Measurements from ENCODE around the gene CYTH3. TPM values are rescaled to one million over a fixed set of nuclear protein-coding genes. Genes with fewer than 3 reads are reported as not detected.
"Not testable (repeated sequence)": the region's sequence is repeated elsewhere in the genome, so short reads cannot be mapped to it uniquely, and the experiment has no call there.

Gene CYTH3
- total RNA-seq, 2 experiments from 2014 or later: 1.9 to 2.3 TPM

GRCh38 chr7:6294839-6295238 is 22.4 kb upstream of the CYTH3 start:
- Mint-ChIP-seq H3K27me3 (ENCODE audit: low read depth) (no peaks in the 10 kb centered on the region), H3K9me3 (ENCODE audit: insufficient read depth) (no peaks in the 10 kb centered on the region), H3K4me1 (ENCODE audit: low read depth) (no peaks in the 10 kb centered on the region), H3K36me3 (ENCODE audit: low read depth) (no peaks in the 10 kb centered on the region), H3K27ac (no peak overlapping the region), H3K4me3 (no peak overlapping the region)
- ATAC-seq: no peak
- ChIA-PET POLR2A (no interaction called here), CTCF (no interaction called here)
- no peak for DNase-seq

GRCh38 chr7:6293202-6293601 is 20.8 kb upstream of the CYTH3 start:
- Mint-ChIP-seq H3K27me3 (ENCODE audit: low read depth) (no peaks in the 10 kb centered on the region), H3K27ac (no peak overlapping the region), H3K9me3 (ENCODE audit: insufficient read depth) (no peaks in the 10 kb centered on the region), H3K36me3 (ENCODE audit: low read depth) (no peaks in the 10 kb centered on the region), H3K4me3 (no peak overlapping the region), H3K4me1 (ENCODE audit: low read depth) (no peaks in the 10 kb centered on the region)
- ATAC-seq (no peak), DNase-seq (no peak)
- CTCF ChIA-PET: no interaction called here
- POLR2A ChIA-PET: no interaction called here

GRCh38 chr7:6291941-6292340 is 19.5 kb upstream of the CYTH3 start:
- DNase-seq; H3K9me3 Mint-ChIP-seq (ENCODE audit: insufficient read depth); POLR2A ChIA-PET; CTCF ChIA-PET; H3K27me3 Mint-ChIP-seq (ENCODE audit: low read depth); H3K4me3 Mint-ChIP-seq; ATAC-seq; H3K4me1 Mint-ChIP-seq (ENCODE audit: low read depth); H3K36me3 Mint-ChIP-seq (ENCODE audit: low read depth); H3K27ac Mint-ChIP-seq: not testable (repeated sequence)

- CTCF ChIA-PET: no interaction called here
These were observed 19.1 kb upstream of the CYTH3 start for GRCh38 chr7:6291531-6291930.

DNA sequence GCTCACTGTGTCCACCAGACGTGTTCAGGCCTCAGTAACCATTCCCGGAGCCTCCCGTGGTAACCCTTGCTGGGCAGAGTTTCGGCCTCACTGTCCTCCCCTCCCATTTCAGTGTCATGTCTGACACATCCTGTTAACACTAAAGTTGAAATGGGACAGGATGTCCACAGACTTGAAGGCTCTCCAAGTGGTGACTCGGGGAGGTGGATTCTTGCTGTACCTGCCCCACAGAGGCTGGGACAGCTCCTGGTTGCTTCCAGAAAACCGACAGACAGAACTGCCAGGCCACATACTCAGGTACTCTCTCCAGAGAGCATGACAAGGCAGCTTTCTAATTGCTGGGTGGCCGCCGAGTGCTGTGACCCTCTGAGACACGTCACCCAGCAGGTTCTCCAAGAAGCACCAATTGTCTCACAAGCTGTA is 17.9 kb upstream of the CYTH3 start:
- ChIA-PET POLR2A (no interaction called here), CTCF (no interaction called here)

More at GRCh38 chr7:6291531-6291930, 19.1 kb upstream of the CYTH3 start:
- H3K4me3 Mint-ChIP-seq: no peak overlapping the region
- DNase-seq: no peak
- H3K4me1 Mint-ChIP-seq (ENCODE audit: low read depth): no peaks in the 10 kb centered on the region
- no peaks in the 10 kb centered on the region for H3K36me3 Mint-ChIP-seq (ENCODE audit: low read depth)
- POLR2A ChIA-PET: no interaction called here
- no peak overlapping the region for H3K27ac Mint-ChIP-seq
- no peaks in the 10 kb centered on the region for H3K27me3 Mint-ChIP-seq (ENCODE audit: low read depth)
- ATAC-seq: no peak
- no peaks in the 10 kb centered on the region for H3K9me3 Mint-ChIP-seq (ENCODE audit: insufficient read depth)

DNA sequence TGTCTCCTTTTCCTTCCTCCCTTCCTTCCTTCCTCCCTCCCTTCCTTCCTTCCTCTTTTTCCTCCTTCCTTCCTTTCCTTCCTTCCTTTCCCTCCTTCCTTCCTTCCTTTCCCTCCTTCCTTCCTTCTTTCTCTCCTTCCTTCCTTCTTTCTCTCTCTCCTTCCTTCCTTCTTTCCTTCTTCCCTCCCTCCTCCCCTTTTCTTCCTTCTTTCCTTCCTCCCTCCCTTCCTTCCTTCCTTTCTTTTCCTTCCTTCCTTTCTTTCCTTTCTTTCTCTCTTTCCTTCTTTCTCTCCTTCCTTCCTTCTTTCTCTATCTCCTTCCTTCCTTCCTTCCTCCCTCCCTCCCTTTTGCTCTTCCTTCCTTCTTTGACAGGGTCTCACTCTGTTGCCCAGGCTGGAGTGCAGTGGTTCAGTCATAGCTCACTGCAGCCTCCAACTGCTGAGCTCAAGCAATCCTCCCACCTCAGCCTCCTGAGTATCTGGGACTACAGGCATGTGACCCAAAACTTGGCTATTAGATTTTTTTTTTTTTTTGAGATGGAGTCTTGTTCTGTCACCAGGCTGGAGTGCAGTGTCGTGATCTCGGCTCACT is 15.9 kb upstream of the CYTH3 start:
- H3K36me3 Mint-ChIP-seq (ENCODE audit: low read depth): no peaks in the 10 kb centered on the region
- ATAC-seq (no peak), DNase-seq (no peak)
- POLR2A ChIA-PET: interaction anchor here (0.7 kb wide), 1 partner anchor 11 kb away, joined by 3 read pairs; no protein-coding TSS in a partner anchor
- CTCF ChIA-PET: interaction anchor here (1.2 kb wide), 1 partner anchor 31 kb away, joined by 4 read pairs; no protein-coding TSS in a partner anchor
- no peak overlapping the region for H3K4me3 Mint-ChIP-seq
- H3K4me1 Mint-ChIP-seq (ENCODE audit: low read depth): no peaks in the 10 kb centered on the region
- H3K27me3 Mint-ChIP-seq (ENCODE audit: low read depth): no peaks in the 10 kb centered on the region
- no peaks in the 10 kb centered on the region for H3K9me3 Mint-ChIP-seq (ENCODE audit: insufficient read depth)
- no peak overlapping the region for H3K27ac Mint-ChIP-seq

More for the DNA sequence above, 17.9 kb upstream of the CYTH3 start:
- H3K4me1 Mint-ChIP-seq (ENCODE audit: low read depth): no peaks in the 10 kb centered on the region
- DNase-seq (no peak), ATAC-seq (no peak)
- H3K27ac Mint-ChIP-seq: no peak overlapping the region
- no peaks in the 10 kb centered on the region for H3K9me3 Mint-ChIP-seq (ENCODE audit: insufficient read depth)
- H3K36me3 Mint-ChIP-seq (ENCODE audit: low read depth): no peaks in the 10 kb centered on the region
- H3K27me3 Mint-ChIP-seq (ENCODE audit: low read depth): no peaks in the 10 kb centered on the region
- H3K4me3 Mint-ChIP-seq: no peak overlapping the region

DNA sequence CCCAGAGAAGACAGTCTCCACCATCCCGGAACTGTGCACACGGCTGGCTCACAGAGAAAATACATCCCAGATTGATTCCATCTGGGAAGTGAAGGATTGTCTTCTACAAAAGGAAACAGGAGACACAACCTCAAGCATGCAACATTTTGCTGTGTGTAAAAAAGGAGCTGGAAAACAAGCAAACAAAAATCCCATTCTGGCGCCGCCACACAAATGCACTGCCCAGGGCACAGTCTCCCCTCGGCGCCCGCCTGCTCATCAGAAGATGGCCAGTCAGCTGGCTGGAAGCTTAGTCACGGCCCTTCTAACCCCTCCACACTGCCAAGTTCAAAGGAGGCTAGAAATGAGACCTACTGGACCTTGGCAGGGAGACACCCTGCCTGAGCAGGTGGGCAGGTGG is 14.1 kb upstream of the CYTH3 start:
- ChIA-PET POLR2A (no interaction called here), CTCF (no interaction called here)
- no peak overlapping the region for H3K27ac Mint-ChIP-seq
- H3K4me3 Mint-ChIP-seq: no peak overlapping the region
- no peaks in the 10 kb centered on the region for H3K9me3 Mint-ChIP-seq (ENCODE audit: insufficient read depth)
- H3K27me3 Mint-ChIP-seq (ENCODE audit: low read depth): no peaks in the 10 kb centered on the region
- DNase-seq: no peak
- H3K4me1 Mint-ChIP-seq (ENCODE audit: low read depth): no peaks in the 10 kb centered on the region
- no peak for ATAC-seq
- no peaks in the 10 kb centered on the region for H3K36me3 Mint-ChIP-seq (ENCODE audit: low read depth)

DNA sequence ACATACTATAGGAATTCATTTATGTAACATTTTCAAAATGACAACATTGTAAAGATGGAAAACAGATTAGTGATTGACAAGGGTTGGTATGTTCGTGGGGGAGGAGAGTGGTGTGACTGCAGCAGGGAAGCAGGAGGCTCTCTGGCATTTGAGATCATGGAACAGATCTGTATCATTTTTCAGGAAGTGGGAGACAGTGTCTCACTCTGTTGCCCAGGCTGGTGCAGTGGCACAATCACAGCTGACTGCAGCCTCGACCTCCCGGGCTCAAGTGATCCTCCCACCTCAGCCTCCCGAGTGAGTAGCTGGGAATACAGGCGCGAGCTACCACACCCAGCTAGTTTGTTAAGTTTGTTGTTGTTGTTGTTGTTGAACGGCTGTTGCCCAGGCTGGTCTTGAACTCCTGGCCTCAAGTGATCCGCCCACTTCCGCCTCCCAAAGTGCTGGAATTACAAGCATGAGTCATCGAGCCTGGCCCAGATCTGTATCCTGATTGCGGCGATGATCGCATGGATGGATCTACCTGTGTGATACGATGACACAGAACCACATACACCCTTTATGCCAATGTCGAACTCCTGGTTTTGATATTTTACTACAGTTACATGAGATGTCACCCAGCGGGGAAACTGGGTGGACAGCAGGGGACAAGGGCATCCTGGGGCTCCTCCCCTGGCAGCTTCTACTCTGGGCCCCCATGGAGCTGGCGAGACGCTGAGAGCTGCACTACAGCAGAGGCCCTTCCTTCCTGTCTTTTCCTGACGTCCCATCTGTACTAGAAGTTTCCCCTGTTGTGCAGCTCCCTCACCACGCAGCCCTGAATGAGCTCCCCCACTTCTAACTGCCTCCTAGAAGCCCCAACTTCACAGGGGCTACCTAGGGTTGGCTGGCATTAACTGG is 12.3 kb upstream of the CYTH3 start:
- CTCF ChIA-PET: no interaction called here
- no peaks in the 10 kb centered on the region for H3K36me3 Mint-ChIP-seq (ENCODE audit: low read depth)
- H3K9me3 Mint-ChIP-seq (ENCODE audit: insufficient read depth): no peaks in the 10 kb centered on the region
- DNase-seq: no peak
- H3K27me3 Mint-ChIP-seq (ENCODE audit: low read depth): no peaks in the 10 kb centered on the region
- ATAC-seq: no peak
- H3K27ac Mint-ChIP-seq: no peak overlapping the region
- H3K4me3 Mint-ChIP-seq: no peak overlapping the region
- H3K4me1 Mint-ChIP-seq (ENCODE audit: low read depth): no peaks in the 10 kb centered on the region
- POLR2A ChIA-PET: no interaction called here

DNA sequence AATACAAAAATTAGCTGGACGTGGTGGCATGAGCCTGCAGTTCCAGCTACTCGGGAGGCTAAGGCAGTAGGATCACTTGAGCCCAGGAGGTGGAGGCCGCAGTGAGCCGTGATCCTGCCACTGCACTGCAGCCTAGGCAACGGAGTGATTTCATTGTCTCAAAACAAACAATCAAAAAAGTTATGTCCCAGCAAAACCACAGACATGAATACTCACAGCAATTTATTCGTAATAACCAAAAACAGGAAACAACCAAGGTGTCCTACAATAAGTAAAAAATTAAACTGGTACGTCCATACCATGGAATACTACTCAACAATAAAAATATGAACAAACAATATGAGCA is 11.6 kb upstream of the CYTH3 start:
- no peak overlapping the region for H3K27ac Mint-ChIP-seq
- no peaks in the 10 kb centered on the region for H3K4me1 Mint-ChIP-seq (ENCODE audit: low read depth)
- H3K4me3 Mint-ChIP-seq: no peak overlapping the region
- DNase-seq (no peak), ATAC-seq (no peak)
- POLR2A ChIA-PET: no interaction called here
- H3K36me3 Mint-ChIP-seq (ENCODE audit: low read depth): no peaks in the 10 kb centered on the region
- no peaks in the 10 kb centered on the region for H3K9me3 Mint-ChIP-seq (ENCODE audit: insufficient read depth)
- H3K27me3 Mint-ChIP-seq (ENCODE audit: low read depth): no peaks in the 10 kb centered on the region
- CTCF ChIA-PET: no interaction called here

GRCh38 chr7:6283391-6284054 is 11.1 kb upstream of the CYTH3 start:
- H3K27ac Mint-ChIP-seq; H3K4me3 Mint-ChIP-seq; H3K36me3 Mint-ChIP-seq (ENCODE audit: low read depth); H3K9me3 Mint-ChIP-seq (ENCODE audit: insufficient read depth); H3K27me3 Mint-ChIP-seq (ENCODE audit: low read depth); CTCF ChIA-PET; POLR2A ChIA-PET; ATAC-seq; H3K4me1 Mint-ChIP-seq (ENCODE audit: low read depth); DNase-seq: not testable (repeated sequence)

DNA sequence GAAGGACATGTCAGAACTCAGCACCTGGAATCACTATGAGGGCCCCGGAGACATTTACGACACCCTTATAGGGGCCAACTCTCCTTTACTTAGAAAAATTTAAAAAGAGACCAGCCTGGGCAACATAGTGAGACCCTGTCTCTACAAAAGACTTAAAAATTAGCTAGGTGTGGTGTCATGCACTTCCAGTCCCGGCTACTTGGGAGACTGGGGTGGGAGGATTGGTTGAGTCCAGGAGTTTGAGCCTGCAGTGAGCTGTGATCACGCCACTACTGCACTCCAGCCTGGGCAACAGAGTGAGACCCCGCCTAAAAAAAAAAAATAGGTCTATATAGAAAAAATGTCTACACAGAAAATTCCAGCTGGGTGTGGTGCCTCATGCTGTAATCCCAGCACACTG is 7.5 kb upstream of the CYTH3 start:
- no peak for ATAC-seq
- Mint-ChIP-seq H3K27ac (no peak overlapping the region), H3K9me3 (ENCODE audit: insufficient read depth) (no peaks in the 10 kb centered on the region), H3K4me1 (ENCODE audit: low read depth) (no peaks in the 10 kb centered on the region), H3K27me3 (ENCODE audit: low read depth) (peaks cover 2% of the 10 kb centered on the region), H3K36me3 (ENCODE audit: low read depth) (no peaks in the 10 kb centered on the region), H3K4me3 (no peak overlapping the region)
- no peak for DNase-seq
- POLR2A ChIA-PET: no interaction called here
- CTCF ChIA-PET: interaction anchor here (1.3 kb wide), 1 partner anchor 43 kb away, joined by 3 read pairs; no protein-coding TSS in a partner anchor

DNA sequence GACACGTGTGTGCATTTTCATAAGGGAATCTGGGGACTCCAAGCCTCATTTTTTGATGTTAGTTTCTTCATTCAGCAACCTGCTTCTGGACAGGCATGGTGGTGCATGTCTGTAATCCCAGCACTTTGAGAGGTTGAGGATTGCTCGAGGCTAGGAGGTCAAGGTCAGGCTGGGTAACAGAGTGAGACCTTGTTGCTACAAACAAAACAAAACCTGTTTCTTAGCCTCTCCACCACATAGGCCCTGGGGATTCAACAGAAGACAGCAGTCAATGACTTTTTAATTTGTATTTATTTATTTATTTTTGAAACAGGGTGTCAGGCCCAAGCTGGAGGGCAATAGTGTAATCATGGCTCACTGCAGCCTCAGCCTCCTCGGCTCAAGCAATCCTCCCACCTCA is 6.9 kb upstream of the CYTH3 start:
- ATAC-seq (no peak), DNase-seq (no peak)
- Mint-ChIP-seq H3K27me3 (ENCODE audit: low read depth) (peaks cover 3% of the 10 kb centered on the region), H3K4me1 (ENCODE audit: low read depth) (no peaks in the 10 kb centered on the region), H3K36me3 (ENCODE audit: low read depth) (no peaks in the 10 kb centered on the region), H3K27ac (no peak overlapping the region), H3K9me3 (ENCODE audit: insufficient read depth) (no peaks in the 10 kb centered on the region), H3K4me3 (no peak overlapping the region)
- ChIA-PET CTCF (interaction anchor here (1.3 kb wide), 1 partner anchor 43 kb away, joined by 3 read pairs; no protein-coding TSS in a partner anchor), POLR2A (no interaction called here)

Measured in activated CD8-positive, alpha-beta T cell treated with anti-CD3 and anti-CD28 coated beads, Interleukin-2, amount 10 ng/mL, durations not matched to agents 7 days and 5 days (primary cell).